Smooth muscle cell (in vitro differentiated cells): ENCODE results near the gene KIF26B. TPM values are rescaled to one million over a fixed set of nuclear protein-coding genes. Genes with fewer than 3 reads are reported as not detected.

Experiments used
- DNase-seq: peaks from one replicate; lab custom pipeline; 2025; ENCODE audit not compliant: unreplicated experiment; lab: John Stamatoyannopoulos, UW
- H2AFZ ChIP-seq: fragments of 200-600 bp; sonication (generic); 2 replicates; pipeline ENCODE4 v1.6.0; 2016; ENCODE audit warnings: antibody characterized with exemption, low read depth, mild to moderate bottlenecking
- H3F3A ChIP-seq: fragments of 200-600 bp; sonication (generic); 2 replicates; pipeline ENCODE4 v1.6.0; 2017; ENCODE audit warnings: antibody characterized with exemption, low read depth
- H3K27ac ChIP-seq: fragments of 200-600 bp; sonication (generic); 2 replicates; pipeline ENCODE4 v1.5.1; 2016; ENCODE audit warnings: low read depth, mild to moderate bottlenecking
- H3K27me3 ChIP-seq: fragments of 200-600 bp; sonication (generic); 2 replicates; pipeline ENCODE4 v1.6.1; 2016; ENCODE audit warnings: low read depth, mild to moderate bottlenecking
- H3K36me3 ChIP-seq: fragments of 200-600 bp; sonication (generic); 2 replicates; pipeline ENCODE4 v1.5.1; 2016; ENCODE audit warnings: low read depth
- H3K4me1 ChIP-seq: fragments of 200-600 bp; sonication (generic); 2 replicates; pipeline ENCODE4 v1.5.1; 2016; ENCODE audit warnings: low read depth
- H3K4me2 ChIP-seq: fragments of 200-600 bp; sonication (generic); 2 replicates; pipeline ENCODE4 v1.6.0; 2016; ENCODE audit warnings: mild to moderate bottlenecking
- H3K4me3 ChIP-seq: fragments of 200-600 bp; sonication (generic); 2 replicates; pipeline ENCODE4 v1.5.1; 2016; ENCODE audit warnings: mild to moderate bottlenecking
- H3K79me2 ChIP-seq: fragments of 200-600 bp; sonication (generic); 2 replicates; pipeline ENCODE4 v1.6.0; 2016; ENCODE audit warnings: low read depth, mild to moderate bottlenecking
- H3K9ac ChIP-seq: fragments of 200-600 bp; sonication (generic); 2 replicates; pipeline ENCODE4 v1.6.0; 2016; ENCODE audit warnings: low read depth
- H3K9me3 ChIP-seq: fragments of 200-600 bp; sonication (generic); replicated peaks from 2 replicates; pipeline ENCODE4 v1.5.1; 2016; ENCODE audit warnings: low read depth
- H4K20me1 ChIP-seq: fragments of 200-600 bp; sonication (generic); 2 replicates; pipeline ENCODE4 v1.6.0; 2016; ENCODE audit warnings: low read depth
- WGBS: methylation state at CpG from one replicate; pipeline ENCODE4 v1.1.7; 2016; ENCODE audit warnings: low lambda C conversion rate; 5-methylcytosine and 5-hydroxymethylcytosine counted together
- polyA plus RNA-seq: library from polyadenylated mRNA; unstranded; fragments of >200 nt; fragmentation: Nextera tagmentation; extraction: Ambion mirVana; gene quantifications from 2 replicates; pipeline ENCODE4 v1.2.1, GENCODE V29; 2016
- total RNA-seq: library from RNA; depleted of rRNA; stranded (reverse); fragments of >200 nt; gene quantifications from 2 replicates; pipeline ENCODE4 v1.2.3, GENCODE V29; 2014
- TF ChIP-seq, protein P1 (sequence below): fragments of 200-600 bp; sonication (generic); IDR thresholded peaks from 2 replicates; pipeline ENCODE4 v1.5.1; 2017; ENCODE audit warnings: borderline replicate concordance, mild to moderate bottlenecking, antibody characterized with exemption; ENCODE audit not compliant: insufficient read depth, poor library complexity, severe bottlenecking

Gene KIF26B
- total and polyA plus RNA-seq, 2 experiments from 2014 or later, result 24.9 to 43.3 TPM

DNA sequence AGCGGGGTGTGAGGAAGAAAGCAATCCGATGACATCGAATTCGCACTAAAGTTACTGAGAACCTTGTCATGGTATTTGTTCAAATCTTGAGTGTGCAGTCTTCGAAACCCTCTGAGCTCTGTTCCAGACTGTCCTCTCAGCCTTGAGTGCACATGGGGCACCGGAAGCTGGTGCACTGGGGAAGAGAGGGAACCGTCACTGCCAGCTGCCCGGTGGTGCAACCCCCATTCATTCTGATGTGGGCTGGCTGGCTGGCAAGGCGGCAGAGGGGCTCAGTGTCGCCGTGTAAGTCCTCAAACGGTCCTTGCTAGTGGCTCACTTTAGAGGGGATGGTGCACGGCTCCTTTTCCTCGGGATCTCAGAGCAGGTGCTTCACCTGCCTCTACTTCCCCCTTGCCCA is 137.4 kb downstream of the KIF26B start:
- 89% methylated on average over 14 of the region's 14 CpGs for WGBS
- Histone ChIP-seq H3K79me2 (peaks cover 70% of the 10 kb centered on the region), H3K27ac (no peak overlapping the region), H2AFZ (no peak overlapping the region), H4K20me1 (peaks cover 100% of the 10 kb centered on the region), H3K4me3 (no peak overlapping the region), H3F3A (peaks cover 12% of the 10 kb centered on the region), H3K9ac (no peak overlapping the region), H3K27me3 (no peaks in the 10 kb centered on the region), H3K9me3 (no peaks in the 10 kb centered on the region), H3K4me2 (no peak overlapping the region), H3K36me3 (no peaks in the 10 kb centered on the region), H3K4me1 (no peaks in the 10 kb centered on the region)
- DNase-seq, result no peak
- TF ChIP-seq, protein P1, sequence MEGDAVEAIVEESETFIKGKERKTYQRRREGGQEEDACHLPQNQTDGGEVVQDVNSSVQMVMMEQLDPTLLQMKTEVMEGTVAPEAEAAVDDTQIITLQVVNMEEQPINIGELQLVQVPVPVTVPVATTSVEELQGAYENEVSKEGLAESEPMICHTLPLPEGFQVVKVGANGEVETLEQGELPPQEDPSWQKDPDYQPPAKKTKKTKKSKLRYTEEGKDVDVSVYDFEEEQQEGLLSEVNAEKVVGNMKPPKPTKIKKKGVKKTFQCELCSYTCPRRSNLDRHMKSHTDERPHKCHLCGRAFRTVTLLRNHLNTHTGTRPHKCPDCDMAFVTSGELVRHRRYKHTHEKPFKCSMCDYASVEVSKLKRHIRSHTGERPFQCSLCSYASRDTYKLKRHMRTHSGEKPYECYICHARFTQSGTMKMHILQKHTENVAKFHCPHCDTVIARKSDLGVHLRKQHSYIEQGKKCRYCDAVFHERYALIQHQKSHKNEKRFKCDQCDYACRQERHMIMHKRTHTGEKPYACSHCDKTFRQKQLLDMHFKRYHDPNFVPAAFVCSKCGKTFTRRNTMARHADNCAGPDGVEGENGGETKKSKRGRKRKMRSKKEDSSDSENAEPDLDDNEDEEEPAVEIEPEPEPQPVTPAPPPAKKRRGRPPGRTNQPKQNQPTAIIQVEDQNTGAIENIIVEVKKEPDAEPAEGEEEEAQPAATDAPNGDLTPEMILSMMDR, result no peak

DNA sequence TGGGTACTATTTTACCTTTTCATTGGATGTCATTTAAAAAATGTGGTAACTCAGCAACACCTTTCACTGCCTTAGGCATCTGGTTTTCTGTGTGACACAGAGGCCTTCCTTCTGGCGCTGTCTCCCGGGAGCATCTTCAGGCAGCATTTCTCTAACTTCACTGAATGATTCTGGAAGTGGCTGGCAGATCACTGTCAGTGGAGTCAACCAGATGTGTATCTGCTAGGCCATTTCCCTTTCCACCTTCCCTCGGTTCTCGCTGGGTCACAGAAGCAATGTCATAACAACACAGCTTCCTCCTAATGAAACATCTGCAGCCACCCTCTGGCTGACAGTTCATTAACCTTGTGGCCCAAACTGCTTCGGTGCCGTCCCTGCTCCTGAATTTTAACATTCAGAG is 137.8 kb downstream of the KIF26B start:
- 76% methylated on average over 6 of the region's 6 CpGs for WGBS
- H4K20me1 ChIP-seq, result peaks cover 100% of the 10 kb centered on the region
- peaks cover 12% of the 10 kb centered on the region for H3F3A ChIP-seq
- no peak overlapping the region for H3K9ac ChIP-seq
- H2AFZ ChIP-seq, result no peak overlapping the region
- H3K27ac ChIP-seq, result no peak overlapping the region
- no peaks in the 10 kb centered on the region for H3K9me3 ChIP-seq
- H3K4me1 ChIP-seq, result no peaks in the 10 kb centered on the region
- TF ChIP-seq, protein P1, result no peak
- H3K27me3 ChIP-seq, result no peaks in the 10 kb centered on the region
- no peak for DNase-seq
- H3K4me2 ChIP-seq, result no peak overlapping the region
- no peak overlapping the region for H3K4me3 ChIP-seq
- H3K79me2 ChIP-seq, result peaks cover 73% of the 10 kb centered on the region
- no peaks in the 10 kb centered on the region for H3K36me3 ChIP-seq

DNA sequence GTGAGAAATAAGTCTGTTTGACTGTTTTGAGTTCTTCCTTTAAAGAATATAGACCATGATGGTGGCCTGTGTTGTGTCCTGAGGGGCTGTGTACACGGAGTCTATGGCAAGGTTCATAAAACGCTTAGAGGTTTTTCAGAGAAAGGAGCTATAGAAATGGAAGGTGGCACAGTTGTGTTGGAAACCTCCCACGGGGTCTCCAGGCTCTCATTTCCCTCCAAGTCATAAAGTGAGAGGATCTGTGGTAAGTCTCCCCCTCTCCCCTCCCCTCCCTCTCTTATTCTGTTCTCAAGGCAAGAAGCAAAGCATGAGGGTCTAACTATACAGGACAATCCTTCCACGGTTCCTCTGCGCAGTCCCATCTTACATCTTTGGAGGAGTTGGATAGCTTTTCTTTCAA is 139.2 kb downstream of the KIF26B start:
- Histone ChIP-seq H3K4me3 (no peak overlapping the region), H3K4me2 (no peak overlapping the region), H3K27ac (no peak overlapping the region), H3K9me3 (no peaks in the 10 kb centered on the region), H3K79me2 (peaks cover 69% of the 10 kb centered on the region), H3K4me1 (no peaks in the 10 kb centered on the region), H2AFZ (no peak overlapping the region), H3F3A (peaks cover 6% of the 10 kb centered on the region), H3K36me3 (no peaks in the 10 kb centered on the region), H4K20me1 (peaks cover 100% of the 10 kb centered on the region), H3K9ac (no peak overlapping the region), H3K27me3 (no peaks in the 10 kb centered on the region)
- TF ChIP-seq, protein P1, result no peak
- 95% methylated on average over 5 of the region's 5 CpGs for WGBS
- no peak for DNase-seq

DNA sequence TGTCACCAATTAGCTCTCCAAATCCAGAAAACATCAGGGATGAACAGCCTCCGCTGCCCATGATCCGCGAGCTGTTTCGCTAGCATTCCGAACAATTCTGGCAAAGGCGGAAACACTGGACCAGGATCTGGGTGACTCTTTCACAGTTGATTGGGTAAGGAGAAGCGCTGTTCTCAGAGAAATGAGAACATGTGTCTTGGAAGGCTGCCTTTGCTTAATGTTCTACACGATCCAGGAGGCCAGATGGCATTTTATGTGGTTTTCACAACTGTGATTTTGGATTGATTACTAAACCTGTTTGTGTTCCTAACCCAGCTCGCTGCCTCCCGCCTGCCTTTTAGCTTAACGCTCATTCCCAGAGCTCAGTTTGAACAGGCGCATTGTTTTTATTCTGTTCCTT is 144.0 kb downstream of the KIF26B start:
- Histone ChIP-seq H3K9ac (no peak overlapping the region), H4K20me1 (peaks cover 98% of the 10 kb centered on the region), H3K4me1 (no peaks in the 10 kb centered on the region), H3K4me3 (no peak overlapping the region), H3K36me3 (no peaks in the 10 kb centered on the region), H3K9me3 (no peaks in the 10 kb centered on the region), H3F3A (peaks cover 14% of the 10 kb centered on the region), H3K4me2 (no peak overlapping the region), H2AFZ (no peak overlapping the region), H3K79me2 (peaks cover 59% of the 10 kb centered on the region), H3K27ac (no peak overlapping the region), H3K27me3 (no peaks in the 10 kb centered on the region)
- 90% methylated on average over 12 of the region's 12 CpGs for WGBS
- DNase-seq, result no peak
- TF ChIP-seq, protein P1, result no peak
